Transverse colon (tissue), 3 donors: Measurements from ENCODE around the gene KLK7.

Source experiments
- POLR2A ChIP-seq: fragments of 450-650 bp; IDR thresholded peaks from one replicate; pipeline ENCODE4 v1.6.1; 2016; ENCODE audit warnings: antibody characterized with exemption, mild to moderate bottlenecking, moderate library complexity
- TF ChIP-seq, protein P1 (sequence below), 5 experiments: fragments of 200-600 bp in 3 of 5; fragments of 450-650 bp in 2 of 5; sonication (generic) in 3 of 5; IDR thresholded peaks; 1 replicate in 2 of 5; 2 replicates in 3 of 5; pipeline ENCODE4 v1.5.1; 2016 to 2017; ENCODE audit warnings: antibody characterized with exemption in 5 of 5, inconsistent platforms in 3 of 5, mild to moderate bottlenecking in 2 of 5, moderate library complexity in 1 of 5

DNA sequence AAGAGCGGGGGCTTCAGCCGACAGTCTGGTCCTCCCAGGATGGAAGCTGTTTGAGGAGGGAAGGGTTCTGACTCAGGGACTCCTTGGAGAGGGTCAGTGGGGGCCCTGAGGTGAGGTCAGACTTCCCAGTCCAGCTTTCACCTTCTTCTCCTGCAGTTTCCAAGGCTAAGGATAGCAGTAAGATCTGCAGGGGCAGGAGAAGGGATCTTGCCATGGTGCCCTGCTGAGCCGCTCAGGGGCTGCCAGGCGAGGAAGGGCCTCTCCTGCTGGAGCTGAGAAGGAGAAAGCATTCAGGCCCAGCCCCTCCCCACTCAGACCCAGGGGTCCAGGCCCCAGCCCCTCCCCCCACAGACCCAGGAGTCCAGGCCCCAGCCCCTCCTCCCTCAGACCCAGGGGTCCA, 1.5 kb downstream of the KLK7 start:
- TF ChIP-seq POLR2A: no peak
- TF ChIP-seq, protein P1, sequence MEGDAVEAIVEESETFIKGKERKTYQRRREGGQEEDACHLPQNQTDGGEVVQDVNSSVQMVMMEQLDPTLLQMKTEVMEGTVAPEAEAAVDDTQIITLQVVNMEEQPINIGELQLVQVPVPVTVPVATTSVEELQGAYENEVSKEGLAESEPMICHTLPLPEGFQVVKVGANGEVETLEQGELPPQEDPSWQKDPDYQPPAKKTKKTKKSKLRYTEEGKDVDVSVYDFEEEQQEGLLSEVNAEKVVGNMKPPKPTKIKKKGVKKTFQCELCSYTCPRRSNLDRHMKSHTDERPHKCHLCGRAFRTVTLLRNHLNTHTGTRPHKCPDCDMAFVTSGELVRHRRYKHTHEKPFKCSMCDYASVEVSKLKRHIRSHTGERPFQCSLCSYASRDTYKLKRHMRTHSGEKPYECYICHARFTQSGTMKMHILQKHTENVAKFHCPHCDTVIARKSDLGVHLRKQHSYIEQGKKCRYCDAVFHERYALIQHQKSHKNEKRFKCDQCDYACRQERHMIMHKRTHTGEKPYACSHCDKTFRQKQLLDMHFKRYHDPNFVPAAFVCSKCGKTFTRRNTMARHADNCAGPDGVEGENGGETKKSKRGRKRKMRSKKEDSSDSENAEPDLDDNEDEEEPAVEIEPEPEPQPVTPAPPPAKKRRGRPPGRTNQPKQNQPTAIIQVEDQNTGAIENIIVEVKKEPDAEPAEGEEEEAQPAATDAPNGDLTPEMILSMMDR (IDR thresholded peaks at IDR 0.05): no peak
